Transverse colon (tissue), 4 donors: ENCODE results near the gene INO80B. TPM values are rescaled to one million over a fixed set of nuclear protein-coding genes. Genes with fewer than 3 reads are reported as not detected.

Experiments used
- DNase-seq: peaks from one replicate; pipeline ENCODE4 v3.0.0-alpha.2; 2019
- H3K27ac ChIP-seq, 4 donors: fragments of 200-600 bp; sonication (generic); 2 replicates each; pipeline ENCODE4 v1.5.1; 2016 to 2018; ENCODE audit warnings: inconsistent platforms in 4 of 4
- H3K27me3 ChIP-seq: fragments of 200-600 bp; sonication (generic); 2 replicates; pipeline ENCODE4 v1.5.1; 2017; ENCODE audit warnings: inconsistent platforms
- H3K36me3 ChIP-seq, 4 donors: fragments of 200-600 bp; sonication (generic); 2 replicates each; pipeline ENCODE4 v1.5.1; 2017 to 2019; ENCODE audit warnings: inconsistent platforms in 4 of 4
- H3K4me1 ChIP-seq, 4 donors: fragments of 200-600 bp; sonication (generic); 2 replicates each; pipeline ENCODE4 v1.5.1; 2017 to 2020; ENCODE audit warnings: inconsistent platforms in 4 of 4
- H3K4me3 ChIP-seq, 4 donors: fragments of 200-600 bp; sonication (generic); 1 replicate in 1 of 4; 2 replicates in 3 of 4; pipeline versions ENCODE4 v1.5.1 to v1.6.1; 2017 to 2019; ENCODE audit warnings: inconsistent platforms in 4 of 4
- H3K9me3 ChIP-seq, 2 donors: fragments of 200-600 bp; sonication (generic); 2 replicates each; pipeline ENCODE4 v1.5.1; 2017 to 2019; ENCODE audit warnings: inconsistent platforms in 2 of 2
- EP300 ChIP-seq: sonication (generic); formaldehyde crosslinking; IDR thresholded peaks from one replicate; pipeline ENCODE4 v1.6.1; 2017; ENCODE audit warnings: antibody characterized with exemption, low read depth
- POLR2A ChIP-seq: fragments of 450-650 bp; IDR thresholded peaks from one replicate; pipeline ENCODE4 v1.6.1; 2016; ENCODE audit warnings: antibody characterized with exemption, mild to moderate bottlenecking, moderate library complexity
- POLR2AphosphoS5 ChIP-seq, 3 donors: sonication (generic); formaldehyde crosslinking; IDR thresholded peaks; one replicate each; pipeline ENCODE4 v1.6.1; 2016; ENCODE audit warnings: antibody characterized with exemption in 3 of 3
- WGBS, 2 donors: methylation state at CpG; one replicate each; pipeline ENCODE4 v1.1.5; 2018; ENCODE audit warnings: low coverage in 1 of 2; 5-methylcytosine and 5-hydroxymethylcytosine counted together
- in situ Hi-C, 4 donors: fragments of 200-750 bp; cut with MboI; loops; one replicate each; pipeline versions ENCODE4 v1.15.0 to v1.15.1; 2017; ENCODE audit warnings: low sequenced_read_pairs in 3 of 4, low pct_ligation_motif_present in 1 of 4, low pct_unique_long_range_greater_than_20kb in 1 of 4
- intact Hi-C: fragments of 100-400 bp; cut with DNase I; formaldehyde crosslinking; loops from one replicate; pipeline ENCODE4 v1.15.1; 2023; ENCODE audit warnings: low total_unique reads
- total RNA-seq, 4 donors: library from RNA; depleted of rRNA; stranded (reverse); fragments of >200 nt; gene quantifications; one replicate each; pipeline ENCODE4 v1.1.0, GENCODE V29; 2016
- TF ChIP-seq, protein P1 (sequence below), 5 experiments: fragments of 200-600 bp in 3 of 5; fragments of 450-650 bp in 2 of 5; sonication (generic) in 3 of 5; IDR thresholded peaks; 1 replicate in 2 of 5; 2 replicates in 3 of 5; pipeline ENCODE4 v1.5.1; 2016 to 2017; ENCODE audit warnings: antibody characterized with exemption in 5 of 5, inconsistent platforms in 3 of 5, mild to moderate bottlenecking in 2 of 5, moderate library complexity in 1 of 5

The INO80B gene
- total RNA-seq, 4 donors from 2014 or later: 12.9 to 53.9 (median 34.5) TPM

DNA sequence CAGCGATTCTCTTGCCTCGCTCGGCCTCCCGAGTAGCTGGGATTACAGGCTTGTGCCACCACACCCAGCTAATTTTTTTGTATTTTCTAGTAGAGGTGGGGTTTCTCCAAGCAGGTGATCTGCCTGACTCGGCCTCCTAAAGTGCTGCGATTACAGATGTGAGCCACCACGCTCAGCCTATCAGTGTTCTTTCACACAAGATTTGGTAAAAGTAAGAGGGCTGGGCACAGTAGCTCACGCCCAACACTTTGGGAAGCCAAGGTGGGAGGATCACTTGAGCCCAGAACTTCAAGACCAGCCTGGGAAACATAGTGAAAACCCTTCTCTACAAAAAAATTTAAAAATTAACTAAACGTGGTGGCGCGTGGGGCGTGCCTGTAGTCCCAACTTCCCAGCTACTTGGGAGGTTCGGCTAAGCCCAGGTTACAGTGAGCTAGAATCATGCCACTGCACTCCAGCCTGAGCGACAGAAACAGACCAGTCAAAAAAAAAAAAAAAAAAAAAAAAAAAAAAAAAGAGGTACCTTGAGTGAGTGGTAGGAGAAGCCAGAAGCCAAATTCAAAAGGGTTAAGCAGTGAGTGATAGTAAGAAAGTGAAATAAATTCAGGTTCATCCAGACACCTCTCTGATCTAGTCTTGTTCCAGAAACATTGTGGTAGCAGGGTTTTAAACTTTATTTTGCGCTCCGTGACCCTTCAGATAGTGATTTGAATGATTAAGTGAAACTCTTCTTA is 16.6 kb downstream of the INO80B start:
- TF ChIP-seq POLR2A (no peak), POLR2AphosphoS5 (IDR thresholded peaks at IDR 0.05) (no peak), EP300 (no peak)
- TF ChIP-seq, protein P1, sequence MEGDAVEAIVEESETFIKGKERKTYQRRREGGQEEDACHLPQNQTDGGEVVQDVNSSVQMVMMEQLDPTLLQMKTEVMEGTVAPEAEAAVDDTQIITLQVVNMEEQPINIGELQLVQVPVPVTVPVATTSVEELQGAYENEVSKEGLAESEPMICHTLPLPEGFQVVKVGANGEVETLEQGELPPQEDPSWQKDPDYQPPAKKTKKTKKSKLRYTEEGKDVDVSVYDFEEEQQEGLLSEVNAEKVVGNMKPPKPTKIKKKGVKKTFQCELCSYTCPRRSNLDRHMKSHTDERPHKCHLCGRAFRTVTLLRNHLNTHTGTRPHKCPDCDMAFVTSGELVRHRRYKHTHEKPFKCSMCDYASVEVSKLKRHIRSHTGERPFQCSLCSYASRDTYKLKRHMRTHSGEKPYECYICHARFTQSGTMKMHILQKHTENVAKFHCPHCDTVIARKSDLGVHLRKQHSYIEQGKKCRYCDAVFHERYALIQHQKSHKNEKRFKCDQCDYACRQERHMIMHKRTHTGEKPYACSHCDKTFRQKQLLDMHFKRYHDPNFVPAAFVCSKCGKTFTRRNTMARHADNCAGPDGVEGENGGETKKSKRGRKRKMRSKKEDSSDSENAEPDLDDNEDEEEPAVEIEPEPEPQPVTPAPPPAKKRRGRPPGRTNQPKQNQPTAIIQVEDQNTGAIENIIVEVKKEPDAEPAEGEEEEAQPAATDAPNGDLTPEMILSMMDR (IDR thresholded peaks at IDR 0.05): no peak
- Histone ChIP-seq H3K4me3 (peak overlapping the region; percentile 39 to 87 (median 60)), H3K27ac (peak overlapping the region; percentile 89 to 99 (median 91)), H3K27me3 (no peaks in the 10 kb centered on the region), H3K36me3 (peaks cover 0 to 11% (median 0%) of the 10 kb centered on the region in 4 donors), H3K9me3 (no peaks in the 10 kb centered on the region), H3K4me1 (peaks cover 12 to 23% (median 15%) of the 10 kb centered on the region in 4 donors)
- in situ Hi-C loops (no loop called here), intact Hi-C loops (no loop called here)
- no peak for DNase-seq
- WGBS, 2 donors: 34 to 39% methylated on average over 12 to 16 of the region's 16 CpGs

DNA sequence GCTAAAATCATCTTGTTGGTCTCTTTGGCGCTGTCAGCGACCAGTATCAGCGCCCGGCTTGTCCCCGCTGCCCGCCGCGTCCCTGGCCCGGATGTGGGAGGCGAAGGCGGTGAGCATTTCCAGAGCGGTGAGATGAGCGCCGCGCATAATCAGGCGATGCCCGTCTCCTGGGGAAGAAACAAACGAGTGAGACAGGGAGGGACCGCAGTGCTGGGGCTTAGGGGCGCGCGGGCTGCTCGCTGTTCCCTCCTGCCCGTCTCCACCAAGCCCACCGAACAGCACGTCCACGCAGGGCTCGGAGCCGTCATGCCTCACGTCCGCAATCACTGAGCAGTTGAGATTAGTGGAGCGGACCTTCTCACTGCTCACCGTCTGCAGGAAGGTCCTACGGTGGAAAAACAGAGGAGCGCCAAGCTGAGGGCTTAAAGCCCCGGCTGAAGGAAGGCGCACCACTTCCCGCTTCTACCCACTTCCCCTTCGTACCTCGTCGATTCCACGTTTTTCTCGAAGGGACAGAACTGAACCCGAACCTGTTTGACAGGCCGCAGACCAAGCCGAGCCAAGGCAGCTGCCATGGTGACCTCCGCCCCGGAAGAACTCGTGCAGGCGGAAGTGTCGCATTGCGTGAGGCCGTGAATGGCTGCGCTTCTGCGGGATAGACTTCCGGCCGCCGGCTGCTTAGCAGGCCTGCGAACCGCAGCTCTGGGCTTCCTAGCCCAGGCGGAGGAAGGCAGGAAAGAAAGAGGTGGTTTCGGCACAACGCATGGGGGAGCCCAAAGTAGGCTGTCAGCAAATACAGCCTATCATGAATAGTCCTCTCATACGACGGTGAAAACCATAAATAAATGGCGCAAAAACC is 17.4 kb downstream of the INO80B start, which contains the start of gene MRPL53:
Gene MRPL53 (minus strand): TSS at position 595 of the 859 bp plus-strand sequence. CDS start 20 bp downstream, at position 575.
- no peaks in the 10 kb centered on the region for H3K27me3 ChIP-seq
- TF ChIP-seq POLR2AphosphoS5 (IDR thresholded peaks at IDR 0.05) (peak; percentile 70 to 99 (median 97)), EP300 (no peak), POLR2A (peak; percentile 91)
- TF ChIP-seq, protein P1 (IDR thresholded peaks at IDR 0.05): peak in 1 of 5 experiments; percentile 20
- whole genome bisulfite sequencing, 2 donors: 0% methylated on average over 66 of the region's 66 CpGs; no CpG with 5 or more reads in 1 of the 2 donors
- H3K27ac ChIP-seq: peak within 1 kb of the TSS; percentile 89 to 99 (median 91)
- in situ Hi-C loops: no loop called here
- no peaks in the 10 kb centered on the region for H3K9me3 ChIP-seq
- peaks cover 12 to 23% (median 15%) of the 10 kb centered on the region in 4 donors for H3K4me1 ChIP-seq
- intact Hi-C loops: no loop called here
- peak; percentile 95 for DNase-seq
- H3K4me3 ChIP-seq: peak within 1 kb of the TSS; percentile 39 to 87 (median 60)
- peaks cover 0 to 11% (median 0%) of the 10 kb centered on the region in 4 donors for H3K36me3 ChIP-seq

DNA sequence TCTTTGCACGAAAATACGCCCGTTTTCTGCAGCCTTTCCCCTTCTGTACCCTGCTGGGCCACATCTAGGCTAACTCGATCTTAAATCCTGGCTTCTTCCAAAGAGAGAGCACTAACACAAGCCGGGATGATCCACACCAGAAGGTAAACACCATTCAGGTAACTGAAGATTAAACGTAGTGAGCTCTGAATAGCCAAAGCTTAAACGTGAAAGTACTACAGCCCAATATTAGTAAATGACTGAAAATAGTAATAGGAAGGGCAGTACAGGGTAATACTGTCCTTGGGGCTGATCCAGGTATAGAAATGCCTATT is 18.0 kb downstream of the INO80B start:
- H3K27me3 ChIP-seq: no peaks in the 10 kb centered on the region
- WGBS, 2 donors: 5 to 6% methylated on average over 4 to 7 of the region's 7 CpGs
- H3K36me3 ChIP-seq: peaks cover 0 to 11% (median 0%) of the 10 kb centered on the region in 4 donors
- no peak for TF ChIP-seq POLR2AphosphoS5 (IDR thresholded peaks at IDR 0.05)
- TF ChIP-seq, protein P1 (IDR thresholded peaks at IDR 0.05): no peak
- no peak for TF ChIP-seq EP300
- no peak for TF ChIP-seq POLR2A
- DNase-seq: no peak
- peaks cover 12 to 23% (median 15%) of the 10 kb centered on the region in 4 donors for H3K4me1 ChIP-seq
- in situ Hi-C loops: no loop called here
- no peaks in the 10 kb centered on the region for H3K9me3 ChIP-seq
- peak overlapping the region; percentile 39 to 87 (median 60) for H3K4me3 ChIP-seq
- intact Hi-C loops: loop anchor here (1.0 kb wide), 1 partner anchor 16 kb away; no protein-coding TSS in a partner anchor
- peak overlapping the region; percentile 89 to 99 (median 91) for H3K27ac ChIP-seq

DNA sequence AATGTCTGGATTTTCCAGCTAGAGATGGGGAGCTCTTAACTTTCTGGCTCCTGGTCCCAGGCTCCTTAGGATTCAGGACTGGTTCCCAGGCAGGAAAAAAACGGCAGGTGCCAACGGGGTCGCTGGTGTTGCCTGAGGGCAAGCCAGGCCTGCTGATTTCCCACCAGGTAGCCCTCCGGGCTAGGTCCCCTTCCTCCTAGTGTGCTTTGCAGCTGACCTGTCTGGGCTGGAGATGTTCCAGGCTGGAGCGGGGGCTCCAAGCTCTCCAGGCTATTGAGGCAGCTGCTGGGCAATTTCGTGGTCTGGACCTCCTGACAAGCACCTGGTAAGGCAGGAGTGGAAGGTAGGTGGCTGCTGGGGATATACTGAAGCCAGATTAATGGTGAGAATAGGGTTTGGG is 19.6 kb downstream of the INO80B start:
- WGBS, 2 donors: 88% methylated on average over 6 of the region's 6 CpGs; no CpG with 5 or more reads in 1 of the 2 donors
- Histone ChIP-seq H3K4me1 (peaks cover 12 to 23% (median 15%) of the 10 kb centered on the region in 4 donors), H3K36me3 (peaks cover 0 to 11% (median 0%) of the 10 kb centered on the region in 4 donors), H3K27me3 (no peaks in the 10 kb centered on the region), H3K4me3 (no peak overlapping the region), H3K9me3 (no peaks in the 10 kb centered on the region), H3K27ac (no peak overlapping the region)
- no peak for TF ChIP-seq EP300
- in situ Hi-C loops: no loop called here
- intact Hi-C loops: no loop called here
- DNase-seq: no peak
